B cell (primary cell): ENCODE results near the gene RPRD1B. TPM values are rescaled to one million over a fixed set of nuclear protein-coding genes. Genes with fewer than 3 reads are reported as not detected.

Source experiments
- ATAC-seq: fragments of 200-7000 bp; cut with Tn5 transposase; one replicate; pipeline ENCODE4 v1.10.0; 2021; ENCODE audit warnings: low read depth, mild to moderate bottlenecking, moderate number of reproducible peaks, moderate library complexity
- CTCF ChIA-PET: fragments of 350-600 bp; sonication (Branson Sonifier 250); formaldehyde crosslinking; loops from one replicate; lab custom pipeline; 2021; ENCODE audit warnings: antibody characterized with exemption, inconsistent platforms; lab: Charles Lee
- POLR2A ChIA-PET: fragments of 350-600 bp; sonication (Branson Sonifier 250); formaldehyde crosslinking; loops from one replicate; lab custom pipeline; 2021; ENCODE audit warnings: antibody characterized with exemption; lab: Charles Lee
- DNase-seq: peaks from one replicate; pipeline ENCODE4 v3.0.0; 2013
- H2AFZ ChIP-seq: 2 replicates; pipeline ENCODE4 v1.6.1; 2012; ENCODE audit warnings: mild to moderate bottlenecking, low read depth, low read length; ENCODE audit not compliant: insufficient read depth, poor library complexity, severe bottlenecking
- H3K27ac ChIP-seq, 2 donors: 1 replicate in 1 of 2; 2 replicates in 1 of 2; pipeline ENCODE4 v1.5.1; 2012 to 2013; ENCODE audit warnings: low read length in 2 of 2, mild to moderate bottlenecking in 2 of 2, moderate library complexity in 1 of 2
- H3K27me3 ChIP-seq, 4 experiments: fragments of 200-600 bp in 1 of 4; sonication (generic) in 1 of 4; replicated peaks in 1 of 4; 1 replicate in 2 of 4; 2 replicates in 2 of 4; pipeline versions ENCODE4 v1.6.1 to v1.7.0; 2013 to 2016; ENCODE audit warnings: low read length in 3 of 4, mild to moderate bottlenecking in 2 of 4, mixed read lengths in 1 of 4, moderate library complexity in 1 of 4; ENCODE audit not compliant: insufficient read depth in 4 of 4, control insufficient read depth in 3 of 4; ENCODE audit errors: control extremely low read depth in 1 of 4
- H3K36me3 ChIP-seq, 2 experiments: replicated peaks in 1 of 2; 1 replicate in 1 of 2; 2 replicates in 1 of 2; pipeline versions ENCODE4 v1.6.1 to v1.7.1; 2013; ENCODE audit warnings: low read length in 1 of 2; ENCODE audit not compliant: insufficient read depth in 2 of 2, control insufficient read depth in 1 of 2; ENCODE audit errors: control extremely low read depth in 1 of 2, extremely low read depth in 1 of 2
- H3K4me1 ChIP-seq, 2 donors: fragments of 200-600 bp in 1 of 2; sonication (generic) in 1 of 2; 1 replicate in 1 of 2; 2 replicates in 1 of 2; pipeline versions ENCODE4 v1.5.1 to v1.6.1; 2013 to 2017; ENCODE audit warnings: low read length in 2 of 2; ENCODE audit not compliant: control insufficient read depth in 2 of 2, insufficient read depth in 2 of 2
- H3K4me2 ChIP-seq: replicated peaks from 2 replicates; pipeline ENCODE3; 2012; ENCODE audit warnings: mild to moderate bottlenecking, low read depth, low read length; ENCODE audit not compliant: poor library complexity, severe bottlenecking
- H3K4me3 ChIP-seq, 5 experiments: fragments of 200-600 bp in 1 of 5; sonication (generic) in 1 of 5; 1 replicate in 3 of 5; 2 replicates in 2 of 5; pipeline versions ENCODE4 v1.5.1 to v1.7.0; 2011 to 2016; ENCODE audit warnings: low read length in 4 of 5, mild to moderate bottlenecking in 4 of 5, low read depth in 2 of 5, control low read depth in 1 of 5, moderate library complexity in 1 of 5; ENCODE audit not compliant: insufficient read depth in 1 of 5; ENCODE audit errors: control extremely low read depth in 1 of 5, extremely low read depth in 1 of 5
- H3K79me2 ChIP-seq: fragments of 200-600 bp; sonication (generic); one replicate; pipeline ENCODE4 v1.6.0; 2016; ENCODE audit warnings: low read length; ENCODE audit not compliant: control insufficient read depth, insufficient read depth
- H3K9ac ChIP-seq: fragments of 200-600 bp; sonication (generic); 2 replicates; pipeline ENCODE4 v1.6.1; 2017; ENCODE audit warnings: mild to moderate bottlenecking, low read length, moderate library complexity
- H3K9me3 ChIP-seq, 3 donors: one replicate each; pipeline versions ENCODE4 v1.6.1 to v1.7.1; 2013; ENCODE audit warnings: low read length in 2 of 3; ENCODE audit not compliant: control insufficient read depth in 2 of 3, insufficient read depth in 1 of 3; ENCODE audit errors: control extremely low read depth in 1 of 3
- H4K20me1 ChIP-seq: 2 replicates; pipeline ENCODE4 v1.6.0; 2012; ENCODE audit warnings: mild to moderate bottlenecking, low read length; ENCODE audit not compliant: insufficient read depth, control insufficient read depth, poor library complexity, severe bottlenecking
- H3K27ac Mint-ChIP-seq: one replicate; pipeline ENCODE4 v1.8.0; 2021; ENCODE audit warnings: mixed read lengths
- H3K27me3 Mint-ChIP-seq: one replicate; pipeline ENCODE4 v1.8.0; 2021; ENCODE audit warnings: mixed read lengths
- H3K4me1 Mint-ChIP-seq: one replicate; pipeline ENCODE4 v1.8.0; 2021; ENCODE audit warnings: mixed read lengths
- H3K4me3 Mint-ChIP-seq: one replicate; pipeline ENCODE4 v1.8.0; 2021; ENCODE audit warnings: mixed read lengths
- H3K9me3 Mint-ChIP-seq: one replicate; pipeline ENCODE4 v1.8.0; 2022; ENCODE audit warnings: mixed read lengths; ENCODE audit not compliant: insufficient read depth
- EZH2 ChIP-seq: IDR thresholded peaks from 2 replicates; pipeline ENCODE4 v1.6.1; 2012; ENCODE audit warnings: borderline replicate concordance, low read depth, mild to moderate bottlenecking, moderate library complexity, low read length; ENCODE audit not compliant: insufficient read depth, poor library complexity, severe bottlenecking
- WGBS: methylation state at CpG from one replicate; pipeline ENCODE4 v1.1.5; 2013; ENCODE audit warnings: missing lambda C conversion rate; ENCODE audit not compliant: insufficient coverage; 5-methylcytosine and 5-hydroxymethylcytosine counted together
- intact Hi-C: fragments of 100-400 bp; cut with micrococcal nuclease; formaldehyde crosslinking; loops from one replicate; pipeline ENCODE4 v1.10.0; 2022
- polyA plus RNA-seq: library from polyadenylated mRNA; depleted of rRNA; stranded (reverse); fragments of >200 nt; gene quantifications from 2 replicates; pipeline ENCODE4 v1.2.3, GENCODE V29; 2012
- total RNA-seq, 2 donors: library from RNA; stranded (reverse); fragments of 120-200 nt in 1 of 2; gene quantifications; 1 replicate in 1 of 2; 2 replicates in 1 of 2; pipeline versions ENCODE4 v1.2.3 to v1.2.4, GENCODE V29; 2013 to 2022
- TF ChIP-seq, protein P1 (sequence below): fragments of 200-600 bp; IDR thresholded peaks from one replicate; pipeline ENCODE4 v1.8.0; 2022; ENCODE audit warnings: antibody characterized with exemption, mild to moderate bottlenecking

The RPRD1B gene
- total and polyA plus RNA-seq, 2 donors (not counting 1 experiment from before 2014, with no cell fraction given) = 6.0 to 54.9 TPM

- H3K27me3 ChIP-seq = no peaks in the 10 kb centered on the region
- no peak overlapping the region for H3K4me3 ChIP-seq
- Mint-ChIP-seq H3K27ac (no peak overlapping the region), H3K4me1 (peaks cover 13% of the 10 kb centered on the region), H3K27me3 (no peaks in the 10 kb centered on the region), H3K9me3 (no peaks in the 10 kb centered on the region), H3K4me3 (no peak overlapping the region)
- DNase-seq = no peak
- no peak overlapping the region for H2AFZ ChIP-seq
- no peaks in the 10 kb centered on the region for H3K9me3 ChIP-seq
- H3K36me3 ChIP-seq = peaks cover 4 to 58% of the 10 kb centered on the region in 2 experiments
- no peak overlapping the region for H3K27ac ChIP-seq
- H3K9ac ChIP-seq = no peak overlapping the region
- H3K79me2 ChIP-seq = peaks cover 33% of the 10 kb centered on the region
- ChIA-PET CTCF (interaction anchor here (0.8 to 19.6 kb wide), 8 partner anchors 12 to 164 kb away, joined by 3 to 494 read pairs (median 6); partner anchors contain the start of gene TGM2), POLR2A (no interaction called here)
- 95% methylated on average over 3 of the region's 6 CpGs for WGBS
- no peak overlapping the region for H3K4me2 ChIP-seq
- H4K20me1 ChIP-seq = peaks cover 29% of the 10 kb centered on the region
- TF ChIP-seq, protein P1, sequence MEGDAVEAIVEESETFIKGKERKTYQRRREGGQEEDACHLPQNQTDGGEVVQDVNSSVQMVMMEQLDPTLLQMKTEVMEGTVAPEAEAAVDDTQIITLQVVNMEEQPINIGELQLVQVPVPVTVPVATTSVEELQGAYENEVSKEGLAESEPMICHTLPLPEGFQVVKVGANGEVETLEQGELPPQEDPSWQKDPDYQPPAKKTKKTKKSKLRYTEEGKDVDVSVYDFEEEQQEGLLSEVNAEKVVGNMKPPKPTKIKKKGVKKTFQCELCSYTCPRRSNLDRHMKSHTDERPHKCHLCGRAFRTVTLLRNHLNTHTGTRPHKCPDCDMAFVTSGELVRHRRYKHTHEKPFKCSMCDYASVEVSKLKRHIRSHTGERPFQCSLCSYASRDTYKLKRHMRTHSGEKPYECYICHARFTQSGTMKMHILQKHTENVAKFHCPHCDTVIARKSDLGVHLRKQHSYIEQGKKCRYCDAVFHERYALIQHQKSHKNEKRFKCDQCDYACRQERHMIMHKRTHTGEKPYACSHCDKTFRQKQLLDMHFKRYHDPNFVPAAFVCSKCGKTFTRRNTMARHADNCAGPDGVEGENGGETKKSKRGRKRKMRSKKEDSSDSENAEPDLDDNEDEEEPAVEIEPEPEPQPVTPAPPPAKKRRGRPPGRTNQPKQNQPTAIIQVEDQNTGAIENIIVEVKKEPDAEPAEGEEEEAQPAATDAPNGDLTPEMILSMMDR = no peak
- no peak for TF ChIP-seq EZH2
- no peak for ATAC-seq
- intact Hi-C loops = loop anchor here (2.0 kb wide), 1 partner anchor 17 kb away; no protein-coding TSS in a partner anchor
- peaks cover 0 to 3% of the 10 kb centered on the region in 2 donors for H3K4me1 ChIP-seq
Observed at GRCh38 chr20:38055848-38056247, 22.3 kb downstream of the RPRD1B start.

GRCh38 chr20:38057351-38057972 is 23.9 kb downstream of the RPRD1B start:
- POLR2A ChIA-PET = interaction anchor here (1.5 kb wide), 1 partner anchor 164 kb away, joined by 3 read pairs; no protein-coding TSS in a partner anchor

More at GRCh38 chr20:38057351-38057972, 23.9 kb downstream of the RPRD1B start:
- Mint-ChIP-seq H3K27me3 (no peaks in the 10 kb centered on the region), H3K27ac (peak overlapping the region; percentile 59), H3K9me3 (no peaks in the 10 kb centered on the region), H3K4me3 (no peak overlapping the region), H3K4me1 (peaks cover 13% of the 10 kb centered on the region)
- Histone ChIP-seq H2AFZ (no peak overlapping the region), H3K4me3 (no peak overlapping the region), H3K27me3 (no peaks in the 10 kb centered on the region), H3K36me3 (peaks cover 4 to 58% of the 10 kb centered on the region in 2 experiments), H3K9ac (no peak overlapping the region), H3K4me2 (no peak overlapping the region), H3K4me1 (peaks cover 0 to 3% of the 10 kb centered on the region in 2 donors), H3K27ac (no peak overlapping the region), H3K9me3 (no peaks in the 10 kb centered on the region), H4K20me1 (peaks cover 24% of the 10 kb centered on the region), H3K79me2 (peaks cover 26% of the 10 kb centered on the region)
- ATAC-seq (peak; percentile 96), DNase-seq (peak; percentile 86)
- CTCF ChIA-PET = interaction anchor here (0.6 to 19.6 kb wide), 59 partner anchors 10 to 495 kb away, joined by 3 to 494 read pairs (median 5); partner anchors contain the start of genes RPRD1B, SNHG17 and TGM2
- WGBS = 15% methylated on average over 5 of the region's 7 CpGs
- TF ChIP-seq EZH2 = no peak
- TF ChIP-seq, protein P1 = peak; percentile 98
- intact Hi-C loops = loop anchor here (1.0 to 2.0 kb wide), 5 partner anchors 15 to 164 kb away; partner anchors contain the start of gene TGM2
